HG03565 (cell line): ENCODE data around the gene MORC2.
A peak's percentile ranks its signal among the peaks of the same experiment; 100 is the strongest.

ENCODE experiments used
- ATAC-seq: cut with Tn5 transposase; IDR thresholded peaks from one replicate; pipeline ENCODE4 v1.9.1; 2021; ENCODE audit warnings: mild to moderate bottlenecking, moderate library complexity; ENCODE audit not compliant: unreplicated experiment

Gene MORC2

DNA sequence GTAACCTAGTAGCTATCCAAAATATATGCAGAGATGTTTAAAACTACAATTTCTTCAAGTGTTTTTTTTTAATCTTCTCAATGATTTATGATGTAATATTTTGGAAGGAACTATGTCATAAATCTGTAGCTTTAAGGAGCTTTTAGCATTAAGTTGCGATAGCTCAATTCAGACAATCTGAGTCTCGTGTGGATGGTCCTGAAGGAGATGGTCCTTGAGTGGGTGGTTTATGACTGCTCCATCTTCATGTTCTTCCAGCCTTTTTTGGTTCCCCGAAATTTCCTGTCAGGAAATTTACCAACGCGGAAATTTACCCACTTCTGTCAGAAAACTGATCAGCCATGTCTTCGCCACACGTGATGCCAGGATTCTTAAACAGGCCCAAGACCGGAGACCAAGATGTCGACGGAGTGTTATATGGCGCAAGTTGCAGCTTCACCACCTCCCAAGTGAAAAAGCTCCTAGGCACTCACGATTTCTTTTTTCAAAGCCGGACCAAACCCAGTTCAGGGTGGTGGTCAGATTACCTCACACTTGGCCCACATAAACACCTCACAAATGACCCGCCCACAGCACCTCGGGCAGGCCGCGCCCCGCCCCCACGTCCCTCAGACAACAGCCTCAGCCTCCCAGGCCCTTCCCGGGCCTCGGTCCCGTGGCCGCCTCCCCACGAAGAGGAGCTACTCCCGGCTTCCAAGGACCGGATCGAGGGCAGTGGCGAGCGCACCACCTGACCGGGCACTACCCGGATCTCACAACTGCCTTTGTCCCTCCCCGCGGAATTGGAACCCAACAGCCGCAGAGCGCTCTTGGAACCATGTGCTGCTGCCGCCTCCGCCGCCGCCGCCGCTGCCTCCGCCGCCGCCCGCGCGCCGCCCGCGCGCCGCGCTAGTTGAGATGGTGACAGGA, at the start of gene MORC2:
Gene MORC2 (minus strand): TSS at position 760 of the 909 bp plus-strand sequence. CDS start 885 bp downstream, outside the sequence.
- peak; percentile 20 for ATAC-seq

DNA sequence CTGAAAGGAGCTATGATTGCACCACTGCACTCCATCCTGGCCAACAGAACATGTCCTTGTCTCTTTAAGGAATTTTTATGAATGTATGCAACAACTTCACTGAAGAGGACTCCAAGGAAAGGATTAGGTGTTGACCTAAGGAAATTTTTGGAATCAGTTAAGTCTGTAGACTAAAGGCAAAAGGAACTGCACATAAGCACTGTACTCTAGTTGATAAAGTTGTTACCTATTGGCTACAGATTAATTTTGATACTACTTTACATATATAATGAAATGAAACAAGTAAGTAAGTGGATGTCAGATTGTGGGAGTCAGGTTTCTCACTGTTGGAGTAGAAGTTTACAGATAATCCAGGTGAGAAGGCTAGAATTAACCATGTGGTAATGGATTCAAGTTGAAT, 37.0 kb upstream of the MORC2 start:
- no peak for ATAC-seq

DNA sequence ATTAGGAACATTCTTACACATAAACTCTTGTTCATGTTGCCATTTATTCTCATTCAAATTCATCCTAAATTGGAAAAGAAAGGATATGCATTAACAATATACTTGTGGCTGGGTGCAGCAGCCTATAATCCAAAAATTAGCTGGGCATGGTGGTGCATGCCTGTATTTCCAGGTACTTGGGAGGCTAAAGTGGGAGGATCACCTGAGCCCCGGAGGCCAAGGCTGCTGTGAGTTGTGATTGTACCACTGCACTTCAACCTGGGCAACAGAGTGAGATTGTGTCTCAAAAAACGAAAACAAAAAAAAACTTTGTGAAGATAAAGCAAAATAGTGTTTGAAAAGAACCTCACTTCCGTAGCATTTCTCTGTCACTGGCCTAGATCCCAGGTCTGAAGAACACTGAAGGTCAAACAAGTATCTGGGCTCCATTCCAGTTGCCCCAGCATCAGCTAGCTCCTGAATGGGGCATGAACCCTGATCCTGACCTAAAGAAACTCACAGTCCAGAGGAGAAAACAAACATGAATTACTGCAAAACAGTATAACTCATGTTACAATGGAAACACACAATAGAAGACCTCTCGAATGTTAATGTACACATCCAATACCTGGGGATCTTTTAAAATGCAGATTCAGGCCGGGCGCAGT, 32.7 kb upstream of the MORC2 start:
- no peak for ATAC-seq

DNA sequence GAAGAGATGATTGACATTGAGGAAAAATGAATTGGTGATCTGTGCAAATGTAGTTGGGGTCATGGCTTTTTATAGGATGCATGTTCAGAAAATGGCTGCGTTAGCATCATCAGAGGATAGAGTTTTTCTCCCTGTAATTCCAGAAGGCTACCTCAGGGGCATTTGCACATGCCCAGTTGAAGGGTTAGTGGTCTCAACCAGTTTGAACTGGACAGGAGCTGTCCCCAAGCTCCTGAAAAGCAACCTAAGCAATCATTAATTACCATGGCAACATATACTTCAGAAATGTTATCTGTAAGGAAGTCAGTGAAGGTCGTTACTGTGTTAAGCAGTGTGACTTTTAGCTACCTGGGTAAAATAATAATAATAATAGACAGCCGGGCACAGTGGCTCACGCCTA, 29.8 kb upstream of the MORC2 start:
- ATAC-seq: no peak

DNA sequence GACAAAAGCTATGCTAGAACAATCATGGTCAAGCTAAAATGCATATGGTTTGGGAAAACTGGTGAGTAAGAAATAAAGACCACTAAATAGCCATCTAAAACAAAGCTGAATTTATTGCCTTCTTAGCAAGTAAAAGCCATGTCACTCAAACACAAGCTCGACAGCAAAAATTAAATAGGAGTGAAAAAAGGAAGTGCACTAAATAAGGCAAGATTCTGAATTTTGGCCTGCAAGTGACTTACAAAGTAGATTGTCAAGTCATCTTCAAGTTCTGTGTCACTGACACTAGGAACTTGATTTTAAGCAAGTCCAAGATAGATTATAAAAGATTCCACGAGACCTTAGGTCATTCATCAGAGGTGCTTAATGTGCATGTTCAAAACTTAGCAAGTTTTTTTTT, 27.9 kb upstream of the MORC2 start:
- no peak for ATAC-seq

DNA sequence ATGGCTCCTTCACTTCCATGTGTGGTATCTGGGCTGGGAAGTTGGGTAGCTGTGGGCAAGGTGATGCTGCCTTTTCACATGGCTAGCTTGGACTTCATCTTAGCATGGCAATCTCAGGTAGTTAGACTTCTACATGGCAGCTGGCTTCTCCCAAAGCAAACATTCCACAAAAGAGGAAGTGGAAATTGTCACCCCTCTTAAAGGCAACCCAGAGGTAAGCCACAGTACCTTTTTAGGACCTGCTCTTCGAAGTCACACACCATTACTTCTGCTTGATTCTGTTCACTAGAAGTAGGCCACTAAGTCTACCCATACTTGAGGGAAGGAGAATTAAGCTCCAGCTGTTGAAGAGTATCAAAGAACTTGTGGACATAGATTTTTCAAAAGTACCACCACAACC, 26.4 kb upstream of the MORC2 start:
- no peak for ATAC-seq

DNA sequence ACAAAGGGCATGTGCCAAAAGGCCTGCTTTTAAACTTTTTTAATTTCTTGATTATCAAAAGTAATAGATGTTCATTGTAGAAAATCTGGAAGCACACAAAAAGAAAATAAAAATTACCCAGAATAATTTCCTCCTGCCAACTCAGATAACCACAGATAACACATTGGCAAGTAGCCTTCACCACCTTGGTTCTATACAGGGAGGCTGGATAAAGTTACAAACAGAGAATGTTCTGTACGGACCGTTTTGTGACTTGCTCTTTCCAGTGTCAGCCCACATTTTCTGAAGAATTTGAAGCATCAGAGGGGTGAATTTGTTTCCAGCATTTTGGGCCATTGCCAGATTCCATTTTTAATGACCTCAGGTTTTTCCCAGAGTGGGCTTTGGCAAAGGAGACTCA, 24.0 kb upstream of the MORC2 start:
- no peak for ATAC-seq

DNA sequence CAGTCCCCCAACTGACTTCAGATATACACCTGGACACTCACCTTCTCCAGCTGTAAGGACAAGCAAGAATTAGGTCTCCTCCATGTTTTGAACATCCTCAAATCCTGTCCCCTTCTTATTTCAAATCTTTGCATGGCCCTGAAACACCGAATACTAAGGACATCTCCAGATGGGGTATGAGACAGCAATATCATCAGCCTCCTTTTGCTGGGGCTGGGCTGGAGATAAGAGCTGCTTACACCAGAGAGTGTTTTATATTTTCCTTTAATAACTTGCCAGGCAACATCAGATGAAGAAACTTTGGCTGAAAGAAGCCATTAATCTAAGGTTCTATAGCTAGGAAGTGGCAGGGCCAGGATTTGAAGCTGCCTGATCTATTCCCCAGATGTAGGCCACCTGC, 22.1 kb upstream of the MORC2 start:
- no peak for ATAC-seq

DNA sequence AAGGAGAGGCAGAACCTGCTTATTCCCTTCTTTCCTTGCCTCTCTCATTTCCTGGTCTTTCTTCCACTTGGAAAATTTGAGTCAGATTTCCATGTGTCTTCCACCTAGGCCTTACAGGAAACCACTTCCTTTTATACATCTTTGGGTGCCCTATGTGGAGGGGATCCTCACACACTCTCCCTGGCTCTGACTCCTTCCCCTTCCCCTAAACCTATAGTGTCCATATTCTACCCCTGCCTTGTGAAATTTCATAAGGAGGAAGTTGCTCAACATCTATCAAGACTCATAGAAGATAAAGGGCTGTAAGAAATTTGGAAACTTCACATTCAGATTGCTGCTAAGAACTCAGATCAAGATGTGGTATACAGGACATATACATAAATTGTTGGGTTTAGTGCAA, 20.9 kb upstream of the MORC2 start:
- ATAC-seq: no peak

DNA sequence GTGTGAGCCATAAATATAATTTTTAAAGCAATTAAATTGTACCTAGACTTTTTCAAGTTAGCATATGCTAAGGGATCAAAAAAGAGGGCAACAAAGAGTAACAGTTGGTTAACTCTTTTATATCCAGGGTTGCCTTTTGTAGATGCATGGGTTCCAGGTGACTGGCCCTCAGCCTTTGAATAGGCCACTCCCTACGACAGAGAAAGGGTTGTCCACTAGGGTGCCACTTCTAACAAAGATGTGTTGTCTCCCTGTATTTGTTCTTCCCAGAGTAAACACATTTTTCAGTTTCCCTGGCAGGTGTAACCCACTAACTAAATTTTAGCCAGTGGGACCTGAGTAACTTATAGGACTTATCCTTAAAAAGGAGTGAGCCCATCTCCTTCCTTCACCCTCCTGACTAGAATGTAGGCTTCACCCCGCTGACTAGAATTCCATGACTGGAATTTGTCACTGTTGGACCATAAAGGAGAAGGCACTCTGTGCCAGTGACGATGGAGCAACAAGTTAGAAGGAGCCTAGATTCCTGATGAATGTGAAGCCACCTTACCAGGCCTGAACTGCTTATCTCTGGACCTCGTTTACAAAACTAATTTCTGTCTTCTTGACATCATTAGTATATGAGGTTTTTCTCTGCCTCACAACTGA, 17.1 kb upstream of the MORC2 start:
- ATAC-seq: no peak

DNA sequence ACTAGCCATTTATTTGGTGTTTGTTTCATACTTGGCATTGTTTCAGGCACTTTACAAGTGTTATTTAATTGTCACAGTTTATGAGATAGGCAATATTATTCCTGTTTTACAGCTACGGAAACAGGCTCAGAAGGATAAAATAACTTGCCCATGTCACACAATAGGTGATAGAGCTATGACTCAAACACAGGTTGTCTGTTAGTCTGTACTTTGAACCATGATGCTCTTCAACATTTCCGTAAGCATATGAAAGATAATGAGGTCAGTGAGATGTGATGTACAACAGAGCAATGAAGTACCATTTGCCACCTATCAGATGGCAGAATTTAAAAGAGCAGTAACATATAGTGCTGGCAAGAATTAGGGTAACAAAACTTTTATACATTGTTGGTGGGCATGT, 15.7 kb upstream of the MORC2 start:
- no peak for ATAC-seq

DNA sequence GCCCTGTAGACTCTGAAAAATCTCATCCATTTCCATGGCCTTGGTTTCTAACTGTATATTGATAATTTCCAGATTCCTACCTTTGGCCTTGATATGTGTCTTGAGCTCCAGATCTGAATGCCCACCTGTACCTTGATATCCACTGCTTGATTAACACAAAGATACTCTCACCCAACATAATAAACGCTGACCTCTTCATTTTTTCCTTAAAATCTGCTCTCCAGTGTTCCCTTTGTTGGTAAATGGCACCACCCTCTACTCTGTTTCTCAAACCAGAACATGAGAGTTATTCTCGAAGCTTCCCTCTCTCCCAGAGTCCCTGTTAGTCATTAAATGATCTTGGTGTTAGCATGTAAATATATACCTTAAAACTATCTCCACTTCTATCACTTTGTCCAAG, 13.9 kb upstream of the MORC2 start:
- ATAC-seq: no peak

DNA sequence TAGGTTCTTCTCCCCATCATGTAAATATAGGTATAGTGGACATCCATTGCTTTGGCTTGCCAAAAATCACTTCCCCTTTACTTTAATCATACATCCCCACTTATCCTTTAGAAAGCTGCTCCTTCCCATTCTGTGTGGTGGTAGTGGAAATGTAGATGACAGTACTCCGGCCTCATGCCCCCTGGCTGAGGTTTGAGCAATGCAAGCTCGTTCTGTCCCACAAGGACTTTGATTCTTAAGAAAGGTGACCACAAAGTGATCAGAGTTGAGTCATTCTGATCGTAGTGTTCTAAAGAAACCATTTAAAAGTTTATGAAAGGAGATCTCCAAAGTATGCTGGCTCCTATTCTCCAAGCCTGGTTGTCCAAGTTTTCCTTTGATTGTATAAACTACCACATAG, 11.4 kb upstream of the MORC2 start:
- ATAC-seq: no peak

DNA sequence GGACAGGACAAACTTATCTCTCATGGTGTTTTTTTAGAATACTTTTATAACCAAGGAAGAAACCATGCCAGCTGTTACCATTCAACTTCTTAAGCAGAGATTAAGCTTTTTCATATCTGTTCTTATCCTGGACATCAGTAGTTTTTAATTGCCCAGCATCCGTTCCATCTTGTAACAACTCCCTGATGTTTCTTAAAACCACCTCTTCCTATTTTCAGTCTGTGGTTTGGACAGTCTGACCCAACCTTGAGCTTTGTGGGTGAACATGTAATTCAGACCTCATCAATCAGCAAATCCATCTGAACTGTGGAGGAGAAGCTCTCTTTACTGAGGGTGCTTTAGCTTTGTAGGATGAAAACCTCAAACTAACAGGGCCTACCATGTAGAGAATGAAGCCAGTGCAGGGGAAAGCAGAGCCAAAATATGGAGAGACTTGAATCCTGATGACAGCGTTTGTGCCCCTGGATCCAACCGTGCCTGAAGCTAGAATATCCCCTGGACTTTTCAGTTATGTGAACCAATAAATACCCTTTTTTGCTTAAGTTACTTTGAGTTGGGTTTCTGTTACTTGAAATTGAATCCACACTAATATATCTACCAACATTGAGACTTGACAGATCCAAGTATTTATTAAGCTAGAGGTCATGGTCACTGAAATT, 9.9 kb upstream of the MORC2 start:
- ATAC-seq: no peak

DNA sequence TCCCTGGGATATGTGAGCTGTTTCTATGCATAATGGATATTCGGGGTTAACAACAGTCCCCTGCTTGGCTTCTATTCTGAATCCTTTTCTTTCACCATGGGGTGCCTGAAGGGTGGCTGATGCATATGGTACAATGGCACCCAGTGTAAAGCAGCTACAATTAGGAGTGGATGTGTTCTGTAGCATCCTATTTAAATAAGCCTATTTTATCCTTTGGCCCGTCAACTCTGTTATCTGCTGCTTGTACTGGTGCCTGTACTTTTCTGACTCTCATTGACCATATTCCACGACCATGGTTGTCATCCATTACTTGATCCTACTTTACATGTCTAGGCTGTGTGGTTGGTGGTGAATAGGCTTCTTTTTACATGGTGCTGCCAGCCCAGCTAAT, 1.8 kb upstream of the MORC2 start:
- no peak for ATAC-seq

DNA sequence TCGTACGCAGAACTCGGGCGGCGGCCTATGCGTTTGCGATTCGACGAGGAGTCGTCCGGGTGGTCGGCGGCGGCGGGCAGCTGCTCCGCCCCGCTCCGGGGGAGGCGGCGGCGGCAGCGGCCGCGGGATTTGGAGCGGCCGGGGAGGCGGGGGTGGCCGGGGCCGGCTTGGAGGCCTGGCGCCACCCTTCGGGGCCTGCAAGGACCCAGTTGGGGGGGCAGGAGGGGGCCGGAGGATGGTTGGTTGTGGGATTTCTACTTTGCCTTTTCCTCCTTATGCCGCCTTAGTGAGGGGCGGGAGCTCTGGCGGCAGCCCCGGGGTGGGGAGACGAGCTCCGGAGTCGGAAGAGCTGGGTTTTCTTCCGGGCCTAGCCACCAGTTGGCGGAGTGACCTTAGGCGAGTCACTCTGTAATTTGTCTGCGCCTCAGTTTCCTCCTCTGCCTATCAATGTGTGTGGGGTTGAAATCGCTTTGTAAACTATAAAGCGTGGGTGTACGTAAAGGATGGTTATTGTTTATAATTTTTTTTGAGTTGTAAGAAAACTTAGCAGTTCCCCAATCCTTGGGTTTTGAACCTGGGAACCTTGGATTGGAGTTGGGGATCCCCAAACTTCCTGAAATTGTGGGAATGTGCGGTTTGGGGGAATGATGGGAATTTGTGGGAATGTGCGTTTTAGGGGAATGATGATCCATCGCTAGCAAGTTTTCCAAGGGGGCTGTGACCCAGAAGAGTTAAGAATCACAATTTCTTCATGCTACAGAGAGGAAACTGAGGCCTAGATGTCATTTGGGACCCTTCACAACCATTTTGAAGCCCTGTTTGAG, 1.2 kb upstream of the MORC2 start:
- ATAC-seq: no peak

DNA sequence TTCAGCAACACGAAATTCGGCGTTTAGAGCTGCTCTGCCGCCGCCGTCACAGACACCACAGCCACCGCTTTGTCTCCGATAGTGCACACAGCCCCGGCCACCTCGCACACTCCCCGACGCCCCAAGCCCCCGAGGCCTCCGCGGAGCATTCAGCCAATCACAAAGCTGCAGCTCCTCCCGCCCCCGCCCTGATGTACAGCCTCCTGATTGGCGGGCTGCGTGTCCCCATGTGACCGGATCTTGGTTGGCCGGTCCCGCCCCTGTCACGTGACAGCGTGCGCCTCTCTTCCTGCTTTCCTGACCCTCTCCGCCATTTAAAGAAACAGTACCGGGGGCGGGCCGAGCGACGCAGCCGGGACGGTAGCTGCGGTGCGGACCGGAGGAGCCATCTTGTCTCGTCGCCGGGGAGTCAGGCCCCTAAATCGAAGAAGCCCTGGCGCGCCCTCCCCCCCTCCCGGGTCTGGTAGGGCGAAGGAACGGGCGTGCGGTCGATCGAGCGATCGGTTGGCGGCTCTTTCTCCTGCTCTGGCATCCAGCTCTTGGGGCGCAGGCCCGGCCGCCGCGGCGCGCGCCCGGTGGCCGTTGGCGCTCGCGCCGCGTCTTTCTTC, 454 bp upstream of the MORC2 start, which contains the start of gene TUG1:
Gene TUG1 (plus strand): TSS at position 342 of the 608 bp plus-strand sequence.
- ATAC-seq: peak; percentile 87

DNA sequence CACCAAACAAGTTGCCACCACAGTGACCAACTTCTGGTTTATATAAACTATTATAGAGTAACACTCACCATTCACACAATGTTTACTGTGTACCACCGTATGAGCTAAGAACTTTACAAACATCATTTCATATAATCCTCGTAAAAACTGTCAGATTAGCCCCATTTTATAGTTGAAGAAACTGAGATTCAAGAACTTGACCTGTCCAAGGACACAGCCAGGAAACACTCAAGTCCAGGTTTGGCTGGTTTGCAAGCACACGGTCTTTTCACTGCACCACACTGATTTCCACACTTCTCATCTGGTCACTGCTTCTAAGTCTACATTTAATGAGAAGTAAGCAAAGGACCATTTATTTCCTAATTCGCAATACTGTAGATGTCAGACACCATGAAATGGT, 3.7 kb downstream of the MORC2 start:
- no peak for ATAC-seq

DNA sequence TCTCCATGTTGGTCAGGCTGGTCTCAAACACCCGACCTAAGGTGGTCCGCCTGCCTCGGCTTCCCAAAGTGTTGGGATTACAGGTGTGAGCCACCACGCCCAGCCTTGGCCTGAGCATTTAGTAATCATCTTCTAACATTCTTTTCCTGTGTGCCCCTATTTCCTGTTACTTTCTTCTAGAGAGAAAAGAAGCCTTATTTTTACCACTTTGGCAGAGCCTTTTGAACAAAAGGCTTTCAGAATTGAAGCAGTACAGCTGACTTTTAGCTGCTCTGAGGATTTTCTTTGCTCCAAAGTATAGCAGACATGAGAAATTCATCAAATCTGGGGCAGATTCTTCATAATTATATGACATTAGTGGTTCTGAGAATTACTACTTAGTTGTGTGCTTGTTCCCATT, 13.4 kb downstream of the MORC2 start:
- no peak for ATAC-seq

DNA sequence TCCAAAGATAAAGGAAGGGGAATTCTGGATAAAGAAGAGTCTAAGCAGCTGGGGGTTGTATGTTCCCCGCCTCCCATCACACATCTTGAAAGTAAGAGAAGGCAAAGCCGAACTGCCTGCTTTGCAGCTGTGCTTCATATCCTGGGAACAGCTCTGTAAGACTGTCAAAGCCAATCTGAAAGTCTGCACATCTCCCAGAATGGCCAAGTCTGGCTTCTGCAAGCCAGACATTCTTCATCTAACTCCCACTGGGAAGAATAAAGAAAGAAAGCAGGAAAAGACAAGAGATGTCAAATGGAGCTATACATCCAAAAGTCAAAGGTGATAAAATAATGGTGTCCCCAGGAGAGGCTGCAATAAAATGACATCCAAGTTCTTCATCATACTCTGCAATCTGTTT, 15.4 kb downstream of the MORC2 start:
- no peak for ATAC-seq
